ENCODE results near the gene CMA1.
"Not testable (repeated sequence)": the region's sequence is repeated elsewhere in the genome, so short reads cannot be mapped to it uniquely, and the experiment has no call there.

CMA1 gene

GRCh38 chr14:24504425-24504950, 3.6 kb downstream of the CMA1 start:
- Histone ChIP-seq H3K9ac (ENCODE audit: low read length in 2 of 2) (no peak overlapping the region), H3K9me3 (ENCODE audit: control insufficient read depth in 2 of 2, low read length in 2 of 2) (no peaks in the 10 kb centered on the region), H3K4me1 (ENCODE audit: control insufficient read depth, insufficient read depth, low read length) (no peaks in the 10 kb centered on the region), H3K4me3 (ENCODE audit: low read length in 2 of 2) (no peak overlapping the region), H3K36me3 (ENCODE audit: control insufficient read depth in 2 of 2, insufficient read depth in 2 of 2, low read length in 2 of 2) (no peaks in the 10 kb centered on the region), H3K27ac (ENCODE audit: low read length) (no peak overlapping the region), H3K27me3 (ENCODE audit: control insufficient read depth in 1 of 2, insufficient read depth in 2 of 2, low read length in 2 of 2) (peaks cover 2 to 3% of the 10 kb centered on the region in 2 donors)

- not testable (repeated sequence) for H3K4me1 ChIP-seq (ENCODE audit: control insufficient read depth, insufficient read depth, low read length); H3K27ac ChIP-seq (ENCODE audit: low read length); H3K9me3 ChIP-seq (ENCODE audit: control insufficient read depth in 2 of 2, low read length in 2 of 2); H3K4me3 ChIP-seq (ENCODE audit: low read length in 2 of 2); H3K9ac ChIP-seq (ENCODE audit: low read length in 2 of 2); H3K36me3 ChIP-seq (ENCODE audit: control insufficient read depth in 2 of 2, insufficient read depth in 2 of 2, low read length in 2 of 2); H3K27me3 ChIP-seq (ENCODE audit: control insufficient read depth in 1 of 2, insufficient read depth in 2 of 2, low read length in 2 of 2)
Observed at GRCh38 chr14:24491586-24492408, 16.3 kb downstream of the CMA1 start.

- H3K27ac ChIP-seq (ENCODE audit: low read length) = no peak overlapping the region
- H3K36me3 ChIP-seq (ENCODE audit: control insufficient read depth in 2 of 2, insufficient read depth in 2 of 2, low read length in 2 of 2) = no peaks in the 10 kb centered on the region
- H3K9me3 ChIP-seq (ENCODE audit: control insufficient read depth in 2 of 2, low read length in 2 of 2) = no peaks in the 10 kb centered on the region
- H3K4me3 ChIP-seq (ENCODE audit: low read length in 2 of 2) = no peak overlapping the region
- no peaks in the 10 kb centered on the region for H3K27me3 ChIP-seq (ENCODE audit: control insufficient read depth in 1 of 2, insufficient read depth in 2 of 2, low read length in 2 of 2)
- H3K4me1 ChIP-seq (ENCODE audit: control insufficient read depth, insufficient read depth, low read length) = no peaks in the 10 kb centered on the region
- H3K9ac ChIP-seq (ENCODE audit: low read length in 2 of 2) = no peak overlapping the region
Observed at GRCh38 chr14:24483604-24484252, 24.3 kb downstream of the CMA1 start.

GRCh38 chr14:24482699-24483303, 25.3 kb downstream of the CMA1 start:
- H3K4me1 ChIP-seq (ENCODE audit: control insufficient read depth, insufficient read depth, low read length); H3K27me3 ChIP-seq (ENCODE audit: control insufficient read depth in 1 of 2, insufficient read depth in 2 of 2, low read length in 2 of 2); H3K4me3 ChIP-seq (ENCODE audit: low read length in 2 of 2); H3K9me3 ChIP-seq (ENCODE audit: control insufficient read depth in 2 of 2, low read length in 2 of 2); H3K36me3 ChIP-seq (ENCODE audit: control insufficient read depth in 2 of 2, insufficient read depth in 2 of 2, low read length in 2 of 2); H3K9ac ChIP-seq (ENCODE audit: low read length in 2 of 2); H3K27ac ChIP-seq (ENCODE audit: low read length): not testable (repeated sequence)

- H3K27me3 ChIP-seq (ENCODE audit: control insufficient read depth in 1 of 2, insufficient read depth in 2 of 2, low read length in 2 of 2) = no peaks in the 10 kb centered on the region
- no peaks in the 10 kb centered on the region for H3K4me1 ChIP-seq (ENCODE audit: control insufficient read depth, insufficient read depth, low read length)
- H3K36me3 ChIP-seq (ENCODE audit: control insufficient read depth in 2 of 2, insufficient read depth in 2 of 2, low read length in 2 of 2) = no peaks in the 10 kb centered on the region
- H3K4me3 ChIP-seq (ENCODE audit: low read length in 2 of 2) = no peak overlapping the region
- H3K9me3 ChIP-seq (ENCODE audit: control insufficient read depth in 2 of 2, low read length in 2 of 2) = no peaks in the 10 kb centered on the region
- no peak overlapping the region for H3K27ac ChIP-seq (ENCODE audit: low read length)
- H3K9ac ChIP-seq (ENCODE audit: low read length in 2 of 2) = no peak overlapping the region
Observed at GRCh38 chr14:24481622-24482324, 26.3 kb downstream of the CMA1 start.

GRCh38 chr14:24479999-24480398, 28.1 kb downstream of the CMA1 start:
- not testable (repeated sequence) for H3K4me1 ChIP-seq (ENCODE audit: control insufficient read depth, insufficient read depth, low read length); H3K27me3 ChIP-seq (ENCODE audit: control insufficient read depth in 1 of 2, insufficient read depth in 2 of 2, low read length in 2 of 2); H3K9me3 ChIP-seq (ENCODE audit: control insufficient read depth in 2 of 2, low read length in 2 of 2); H3K27ac ChIP-seq (ENCODE audit: low read length); H3K9ac ChIP-seq (ENCODE audit: low read length in 2 of 2); H3K36me3 ChIP-seq (ENCODE audit: control insufficient read depth in 2 of 2, insufficient read depth in 2 of 2, low read length in 2 of 2); H3K4me3 ChIP-seq (ENCODE audit: low read length in 2 of 2)

- Histone ChIP-seq H3K4me1 (ENCODE audit: control insufficient read depth, insufficient read depth, low read length) (no peaks in the 10 kb centered on the region), H3K9me3 (ENCODE audit: control insufficient read depth in 2 of 2, low read length in 2 of 2) (no peaks in the 10 kb centered on the region), H3K9ac (ENCODE audit: low read length in 2 of 2) (no peak overlapping the region), H3K36me3 (ENCODE audit: control insufficient read depth in 2 of 2, insufficient read depth in 2 of 2, low read length in 2 of 2) (no peaks in the 10 kb centered on the region), H3K27ac (ENCODE audit: low read length) (no peak overlapping the region), H3K27me3 (ENCODE audit: control insufficient read depth in 1 of 2, insufficient read depth in 2 of 2, low read length in 2 of 2) (no peaks in the 10 kb centered on the region), H3K4me3 (ENCODE audit: low read length in 2 of 2) (no peak overlapping the region)
Observed at GRCh38 chr14:24475261-24475660, 32.8 kb downstream of the CMA1 start.

GRCh38 chr14:24473211-24473610, 34.9 kb downstream of the CMA1 start:
- Histone ChIP-seq H3K27me3 (ENCODE audit: control insufficient read depth in 1 of 2, insufficient read depth in 2 of 2, low read length in 2 of 2) (no peaks in the 10 kb centered on the region), H3K4me3 (ENCODE audit: low read length in 2 of 2) (no peak overlapping the region), H3K27ac (ENCODE audit: low read length) (no peak overlapping the region), H3K9ac (ENCODE audit: low read length in 2 of 2) (no peak overlapping the region), H3K9me3 (ENCODE audit: control insufficient read depth in 2 of 2, low read length in 2 of 2) (no peaks in the 10 kb centered on the region), H3K4me1 (ENCODE audit: control insufficient read depth, insufficient read depth, low read length) (no peaks in the 10 kb centered on the region), H3K36me3 (ENCODE audit: control insufficient read depth in 2 of 2, insufficient read depth in 2 of 2, low read length in 2 of 2) (no peaks in the 10 kb centered on the region)

- H3K4me3 ChIP-seq (ENCODE audit: low read length in 2 of 2); H3K27me3 ChIP-seq (ENCODE audit: control insufficient read depth in 1 of 2, insufficient read depth in 2 of 2, low read length in 2 of 2); H3K9ac ChIP-seq (ENCODE audit: low read length in 2 of 2); H3K36me3 ChIP-seq (ENCODE audit: control insufficient read depth in 2 of 2, insufficient read depth in 2 of 2, low read length in 2 of 2); H3K4me1 ChIP-seq (ENCODE audit: control insufficient read depth, insufficient read depth, low read length); H3K27ac ChIP-seq (ENCODE audit: low read length); H3K9me3 ChIP-seq (ENCODE audit: control insufficient read depth in 2 of 2, low read length in 2 of 2): not testable (repeated sequence)
Observed at GRCh38 chr14:24470450-24470849, 37.6 kb downstream of the CMA1 start.

- no peak overlapping the region for H3K9ac ChIP-seq (ENCODE audit: low read length in 2 of 2)
- H3K27ac ChIP-seq (ENCODE audit: low read length) = no peak overlapping the region
- H3K36me3 ChIP-seq (ENCODE audit: control insufficient read depth in 2 of 2, insufficient read depth in 2 of 2, low read length in 2 of 2) = no peaks in the 10 kb centered on the region
- H3K4me1 ChIP-seq (ENCODE audit: control insufficient read depth, insufficient read depth, low read length) = no peaks in the 10 kb centered on the region
- no peaks in the 10 kb centered on the region for H3K27me3 ChIP-seq (ENCODE audit: control insufficient read depth in 1 of 2, insufficient read depth in 2 of 2, low read length in 2 of 2)
- H3K9me3 ChIP-seq (ENCODE audit: control insufficient read depth in 2 of 2, low read length in 2 of 2) = no peaks in the 10 kb centered on the region
- no peak overlapping the region for H3K4me3 ChIP-seq (ENCODE audit: low read length in 2 of 2)
Observed at GRCh38 chr14:24465805-24466204, 42.3 kb downstream of the CMA1 start.
